Osteocyte (in vitro differentiated cells): Measurements from ENCODE around the gene APOL5. TPM values are rescaled to one million over a fixed set of nuclear protein-coding genes. Genes with fewer than 3 reads are reported as not detected.

Experiments used
- DNase-seq: peaks from one replicate; pipeline ENCODE4 v3.0.0; 2021; ENCODE audit warnings: mixed read lengths; ENCODE audit not compliant: unreplicated experiment; ENCODE audit errors: extremely low spot score
- H3K27ac Mint-ChIP-seq: one replicate; pipeline ENCODE4 v1.8.0; 2021; ENCODE audit warnings: mild to moderate bottlenecking, mixed read lengths; ENCODE audit not compliant: unreplicated experiment
- H3K27me3 Mint-ChIP-seq: one replicate; pipeline ENCODE4 v1.8.0; 2021; ENCODE audit warnings: mixed read lengths; ENCODE audit not compliant: unreplicated experiment
- H3K36me3 Mint-ChIP-seq: one replicate; pipeline ENCODE4 v1.8.0; 2021; ENCODE audit warnings: mixed read lengths; ENCODE audit not compliant: unreplicated experiment
- H3K4me1 Mint-ChIP-seq: one replicate; pipeline ENCODE4 v1.8.0; 2021; ENCODE audit warnings: mixed read lengths; ENCODE audit not compliant: unreplicated experiment
- H3K4me3 Mint-ChIP-seq: one replicate; pipeline ENCODE4 v1.8.0; 2021; ENCODE audit warnings: mild to moderate bottlenecking, moderate library complexity, mixed read lengths; ENCODE audit not compliant: unreplicated experiment
- H3K9me3 Mint-ChIP-seq: one replicate; pipeline ENCODE4 v1.8.0; 2021; ENCODE audit warnings: mixed read lengths; ENCODE audit not compliant: unreplicated experiment
- CTCF ChIP-seq: fragments of 200-600 bp; sonication (generic); IDR thresholded peaks from 2 replicates; pipeline ENCODE4 v1.5.0; 2021; ENCODE audit warnings: antibody characterized with exemption, mild to moderate bottlenecking, moderate library complexity
- total RNA-seq: library from RNA; stranded (reverse); gene quantifications from 2 replicates; pipeline ENCODE4 v1.2.1, GENCODE V29; 2021

The APOL5 gene
- total RNA-seq, 1 donor from 2014 or later = not detected

- no peak overlapping the region for H3K4me3 Mint-ChIP-seq
- H3K9me3 Mint-ChIP-seq = no peaks in the 10 kb centered on the region
- H3K4me1 Mint-ChIP-seq = peaks cover 6% of the 10 kb centered on the region
- no peak overlapping the region for H3K27ac Mint-ChIP-seq
- peaks cover 5% of the 10 kb centered on the region for H3K27me3 Mint-ChIP-seq
- H3K36me3 Mint-ChIP-seq = no peaks in the 10 kb centered on the region
- no peak for TF ChIP-seq CTCF
- DNase-seq = peak; percentile 44
These were observed 36.1 kb upstream of the APOL5 start for GRCh38 chr22:35681454-35682052.

- DNase-seq = no peak
- H3K9me3 Mint-ChIP-seq = peaks cover 3% of the 10 kb centered on the region
- H3K4me1 Mint-ChIP-seq = peaks cover 6% of the 10 kb centered on the region
- TF ChIP-seq CTCF = no peak
- no peak overlapping the region for H3K4me3 Mint-ChIP-seq
- peaks cover 5% of the 10 kb centered on the region for H3K27me3 Mint-ChIP-seq
- H3K27ac Mint-ChIP-seq = no peak overlapping the region
- no peaks in the 10 kb centered on the region for H3K36me3 Mint-ChIP-seq
These were observed 34.1 kb upstream of the APOL5 start for GRCh38 chr22:35683560-35683959.

- Mint-ChIP-seq H3K27ac (no peak overlapping the region), H3K9me3 (peaks cover 3% of the 10 kb centered on the region), H3K36me3 (no peaks in the 10 kb centered on the region), H3K4me1 (peaks cover 6% of the 10 kb centered on the region), H3K27me3 (peaks cover 6% of the 10 kb centered on the region), H3K4me3 (no peak overlapping the region)
- peak; percentile 32 for DNase-seq
- TF ChIP-seq CTCF = peak; percentile 37
These were observed 33.4 kb upstream of the APOL5 start for GRCh38 chr22:35684270-35684700.

GRCh38 chr22:35684732-35685131 lies 32.9 kb upstream of the APOL5 start:
- peaks cover 3% of the 10 kb centered on the region for H3K9me3 Mint-ChIP-seq
- no peaks in the 10 kb centered on the region for H3K36me3 Mint-ChIP-seq
- H3K4me1 Mint-ChIP-seq = peaks cover 2% of the 10 kb centered on the region
- H3K27me3 Mint-ChIP-seq = peaks cover 7% of the 10 kb centered on the region
- no peak overlapping the region for H3K27ac Mint-ChIP-seq
- no peak for DNase-seq
- H3K4me3 Mint-ChIP-seq = no peak overlapping the region
- no peak for TF ChIP-seq CTCF

- Mint-ChIP-seq H3K27ac (no peak overlapping the region), H3K4me3 (no peak overlapping the region), H3K4me1 (no peaks in the 10 kb centered on the region), H3K9me3 (peaks cover 3% of the 10 kb centered on the region), H3K36me3 (no peaks in the 10 kb centered on the region), H3K27me3 (peaks cover 7% of the 10 kb centered on the region)
- DNase-seq = peak; percentile 40
- no peak for TF ChIP-seq CTCF
These were observed 31.9 kb upstream of the APOL5 start for GRCh38 chr22:35685731-35686130.
